ENCODE data around the gene RAP1A.

Gene RAP1A

DNA sequence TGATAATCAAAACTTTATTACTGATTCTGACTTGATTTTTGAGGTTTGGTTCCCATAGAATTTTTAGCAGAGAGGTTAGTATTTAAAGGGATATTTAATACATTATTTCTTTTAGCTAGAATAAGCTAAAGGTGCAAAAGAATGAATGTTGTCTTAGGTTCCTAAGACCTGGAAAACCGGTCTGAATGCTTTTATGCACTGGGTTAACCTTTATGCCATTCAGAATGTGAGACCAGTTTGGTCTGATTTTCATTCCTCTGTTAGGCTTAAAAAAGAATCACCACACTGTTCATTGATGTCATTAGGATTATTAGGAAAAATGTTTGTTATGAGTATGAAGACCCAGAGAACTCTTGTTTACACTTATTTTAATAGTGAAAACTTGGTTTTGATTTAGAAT lies 30.1 kb downstream of the RAP1A start:
- Histone ChIP-seq H3K27me3 (ENCODE audit: insufficient read depth, low read length, poor library complexity) (no peaks in the 10 kb centered on the region), H3K4me1 (ENCODE audit: insufficient read depth, low read length) (peaks cover 11% of the 10 kb centered on the region), H3K4me3 (ENCODE audit: low read depth in 1 of 2, low read length in 2 of 2) (no peak overlapping the region), H3K79me2 (ENCODE audit: insufficient read depth, low read length) (peaks cover 76% of the 10 kb centered on the region), H3K9ac (ENCODE audit: low read depth, low read length) (no peak overlapping the region), H3K36me3 (ENCODE audit: insufficient read depth, low read length) (peaks cover 7% of the 10 kb centered on the region; the same call in 1 of the 2 replicates), H3K27ac (ENCODE audit: low read length) (no peak overlapping the region), H3K9me3 (ENCODE audit: insufficient read depth, low read length, severe bottlenecking) (no peaks in the 10 kb centered on the region), H4K20me1 (ENCODE audit: insufficient read depth, low read length) (peaks cover 34% of the 10 kb centered on the region), H2AFZ (ENCODE audit: low read depth, low read length) (no peak overlapping the region), H3K4me2 (ENCODE audit: insufficient read depth, low read length) (no peak overlapping the region)
- ATAC-seq (ENCODE audit: insufficient read depth, low read depth) (no peak), DNase-seq (no peak)
- no peak for TF ChIP-seq EZH2 (IDR thresholded peaks at IDR 0.05; ENCODE audit: borderline replicate concordance, low read depth, low read length, severe bottlenecking)
- TF ChIP-seq, protein P1, sequence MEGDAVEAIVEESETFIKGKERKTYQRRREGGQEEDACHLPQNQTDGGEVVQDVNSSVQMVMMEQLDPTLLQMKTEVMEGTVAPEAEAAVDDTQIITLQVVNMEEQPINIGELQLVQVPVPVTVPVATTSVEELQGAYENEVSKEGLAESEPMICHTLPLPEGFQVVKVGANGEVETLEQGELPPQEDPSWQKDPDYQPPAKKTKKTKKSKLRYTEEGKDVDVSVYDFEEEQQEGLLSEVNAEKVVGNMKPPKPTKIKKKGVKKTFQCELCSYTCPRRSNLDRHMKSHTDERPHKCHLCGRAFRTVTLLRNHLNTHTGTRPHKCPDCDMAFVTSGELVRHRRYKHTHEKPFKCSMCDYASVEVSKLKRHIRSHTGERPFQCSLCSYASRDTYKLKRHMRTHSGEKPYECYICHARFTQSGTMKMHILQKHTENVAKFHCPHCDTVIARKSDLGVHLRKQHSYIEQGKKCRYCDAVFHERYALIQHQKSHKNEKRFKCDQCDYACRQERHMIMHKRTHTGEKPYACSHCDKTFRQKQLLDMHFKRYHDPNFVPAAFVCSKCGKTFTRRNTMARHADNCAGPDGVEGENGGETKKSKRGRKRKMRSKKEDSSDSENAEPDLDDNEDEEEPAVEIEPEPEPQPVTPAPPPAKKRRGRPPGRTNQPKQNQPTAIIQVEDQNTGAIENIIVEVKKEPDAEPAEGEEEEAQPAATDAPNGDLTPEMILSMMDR (IDR thresholded peaks at IDR 0.05; ENCODE audit: borderline replicate concordance, extremely low read depth, low read length, poor library complexity, severe bottlenecking): no peak

DNA sequence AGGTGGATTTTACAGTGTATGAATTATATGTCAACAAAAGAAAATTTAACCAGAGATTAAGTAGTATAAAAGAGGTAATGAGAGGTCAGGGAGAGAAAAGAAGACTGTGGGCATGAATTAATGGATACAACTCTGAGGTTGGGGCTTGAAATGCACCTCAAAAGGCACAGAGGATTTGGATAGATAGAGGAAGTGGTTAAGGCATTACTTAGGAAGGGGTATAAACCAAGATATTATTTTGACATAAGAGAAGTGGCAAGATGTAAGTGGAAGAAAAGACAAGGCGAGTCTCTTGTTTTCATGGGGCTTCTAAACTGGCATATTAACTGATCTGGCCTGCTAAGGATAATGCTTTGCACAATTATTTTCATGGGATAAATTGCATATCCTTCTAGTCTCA lies 34.1 kb downstream of the RAP1A start:
- Histone ChIP-seq H3K4me2 (ENCODE audit: insufficient read depth, low read length) (no peak overlapping the region), H3K27ac (ENCODE audit: low read length) (no peak overlapping the region), H3K4me1 (ENCODE audit: insufficient read depth, low read length) (peaks cover 15% of the 10 kb centered on the region), H3K27me3 (ENCODE audit: insufficient read depth, low read length, poor library complexity) (no peaks in the 10 kb centered on the region), H3K36me3 (ENCODE audit: insufficient read depth, low read length) (peaks cover 2% of the 10 kb centered on the region; the same call in 1 of the 2 replicates), H3K4me3 (ENCODE audit: low read depth in 1 of 2, low read length in 2 of 2) (no peak overlapping the region), H3K9ac (ENCODE audit: low read depth, low read length) (no peak overlapping the region), H3K79me2 (ENCODE audit: insufficient read depth, low read length) (peaks cover 68% of the 10 kb centered on the region), H4K20me1 (ENCODE audit: insufficient read depth, low read length) (peaks cover 16% of the 10 kb centered on the region; the same call in 1 of the 2 replicates), H3K9me3 (ENCODE audit: insufficient read depth, low read length, severe bottlenecking) (no peaks in the 10 kb centered on the region), H2AFZ (ENCODE audit: low read depth, low read length) (no peak overlapping the region)
- ATAC-seq (ENCODE audit: insufficient read depth, low read depth) (peak; percentile 69), DNase-seq (no peak)
- no peak for TF ChIP-seq EZH2 (IDR thresholded peaks at IDR 0.05; ENCODE audit: borderline replicate concordance, low read depth, low read length, severe bottlenecking)
- TF ChIP-seq, protein P1 (IDR thresholded peaks at IDR 0.05; ENCODE audit: borderline replicate concordance, extremely low read depth, low read length, poor library complexity, severe bottlenecking): no peak

DNA sequence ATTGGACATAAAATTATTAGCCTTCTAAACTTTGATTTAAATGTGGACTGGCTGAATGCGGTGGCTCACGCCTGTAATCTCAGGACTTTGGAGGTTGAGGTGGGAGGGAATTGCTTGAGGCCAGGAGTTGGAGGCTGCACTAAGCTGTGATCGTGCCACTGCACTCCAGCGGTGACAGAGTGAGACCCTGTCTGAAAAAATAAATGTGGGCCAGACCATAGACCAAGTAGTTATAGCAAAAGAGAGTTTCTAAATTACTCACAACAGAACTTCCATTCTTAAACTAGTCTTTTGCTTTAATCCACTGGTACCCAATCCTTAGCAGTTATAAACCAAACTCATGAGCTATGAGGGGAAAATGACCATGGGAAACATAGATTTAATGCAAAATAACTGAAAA lies 35.2 kb downstream of the RAP1A start:
- H3K27ac ChIP-seq (ENCODE audit: low read length): no peak overlapping the region
- no peak for ATAC-seq (ENCODE audit: insufficient read depth, low read depth)
- TF ChIP-seq, protein P1 (IDR thresholded peaks at IDR 0.05; ENCODE audit: borderline replicate concordance, extremely low read depth, low read length, poor library complexity, severe bottlenecking): no peak
- no peak for TF ChIP-seq EZH2 (IDR thresholded peaks at IDR 0.05; ENCODE audit: borderline replicate concordance, low read depth, low read length, severe bottlenecking)

More for the DNA sequence above, 35.2 kb downstream of the RAP1A start:
- DNase-seq: no peak
- no peak overlapping the region for H2AFZ ChIP-seq (ENCODE audit: low read depth, low read length)
- H3K79me2 ChIP-seq (ENCODE audit: insufficient read depth, low read length): peaks cover 62% of the 10 kb centered on the region
- no peak overlapping the region for H3K4me3 ChIP-seq (ENCODE audit: low read depth in 1 of 2, low read length in 2 of 2)
- H3K4me2 ChIP-seq (ENCODE audit: insufficient read depth, low read length): no peak overlapping the region
- no peak overlapping the region for H3K9ac ChIP-seq (ENCODE audit: low read depth, low read length)
- no peaks in the 10 kb centered on the region for H3K36me3 ChIP-seq (ENCODE audit: insufficient read depth, low read length)
- no peaks in the 10 kb centered on the region for H3K9me3 ChIP-seq (ENCODE audit: insufficient read depth, low read length, severe bottlenecking)
- no peaks in the 10 kb centered on the region for H3K27me3 ChIP-seq (ENCODE audit: insufficient read depth, low read length, poor library complexity)
- H4K20me1 ChIP-seq (ENCODE audit: insufficient read depth, low read length): peaks cover 9% of the 10 kb centered on the region; the same call in 1 of the 2 replicates
- H3K4me1 ChIP-seq (ENCODE audit: insufficient read depth, low read length): peaks cover 26% of the 10 kb centered on the region

Measured in DND-41 (cell line).